G401.6 (cell line): ENCODE results near the gene APOL1.
"Not testable (repeated sequence)": the region's sequence is repeated elsewhere in the genome, so short reads cannot be mapped to it uniquely, and the experiment has no call there.

Source experiments
- FAIRE-seq: peaks from 2 replicates; lab custom pipeline; 2012; peaks lifted over from hg19 to GRCh38; lab: Jason Lieb, UNC

The APOL1 gene

DNA sequence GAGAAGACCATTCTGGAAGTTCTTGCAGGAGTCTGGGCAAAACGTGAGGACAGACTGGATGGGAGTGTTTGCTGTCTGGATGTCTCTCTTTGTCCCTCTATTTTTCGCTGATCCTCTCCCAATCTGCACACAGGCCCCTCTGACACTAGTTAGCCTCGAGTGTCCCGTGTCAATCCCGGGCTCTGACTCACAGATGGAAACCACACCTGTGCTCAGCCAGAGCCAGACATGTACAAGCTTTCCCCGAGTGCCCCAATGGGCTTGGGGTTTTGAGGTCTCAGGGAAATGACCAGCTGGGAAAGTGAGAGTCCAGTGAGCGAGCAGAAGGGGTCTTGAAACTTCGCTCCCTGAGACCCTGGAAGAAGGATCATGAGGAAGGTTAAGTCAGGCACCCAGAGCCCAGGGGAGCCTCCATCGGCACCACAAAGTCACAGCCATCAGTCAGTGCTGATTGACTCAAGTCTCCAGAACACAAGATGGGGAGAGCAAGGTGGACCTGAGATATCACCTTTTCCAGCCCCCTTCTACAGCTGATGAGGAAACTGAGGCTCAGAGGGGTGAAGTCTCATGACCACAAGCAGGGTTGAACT lies 27.5 kb upstream of the APOL1 start:
- FAIRE-seq: no peak

DNA sequence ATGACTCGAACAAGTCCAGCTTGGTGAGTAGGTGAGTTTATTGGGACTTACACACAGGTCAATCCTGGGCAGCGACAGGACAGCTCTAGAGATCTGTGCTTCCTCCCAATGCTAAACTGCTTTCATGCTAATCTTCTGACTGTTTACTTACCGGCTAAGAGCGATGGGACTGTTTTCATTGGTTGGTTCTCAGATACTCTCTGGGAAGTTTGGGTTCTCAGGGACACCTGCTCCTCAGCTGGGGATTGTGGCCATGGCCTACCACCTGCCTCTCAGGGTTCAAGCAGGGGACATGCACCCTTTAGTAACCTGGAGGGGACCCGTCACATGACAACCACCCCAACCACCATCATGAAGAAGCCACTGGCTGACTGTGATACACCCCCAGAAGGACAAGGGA lies 26.7 kb upstream of the APOL1 start:
- no peak for FAIRE-seq

DNA sequence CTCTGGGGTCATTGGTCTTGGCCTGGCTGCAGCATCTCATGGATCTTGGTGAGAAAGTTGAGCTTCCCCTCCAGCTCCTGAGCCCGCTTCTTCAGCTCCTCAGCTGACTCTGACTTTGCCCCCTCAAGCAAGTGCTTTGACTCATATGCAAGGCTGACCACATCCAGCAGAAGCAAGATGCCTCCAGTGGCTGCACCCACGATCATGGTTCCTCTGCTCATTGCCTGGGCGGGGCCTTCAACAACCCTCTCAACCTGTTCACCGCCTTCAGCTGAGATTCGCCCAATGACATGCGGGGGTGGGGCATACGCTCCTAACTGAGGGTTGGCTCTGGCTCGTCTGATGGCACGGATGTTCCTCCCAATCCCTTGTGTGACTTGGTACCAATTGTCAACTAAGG lies 25.5 kb upstream of the APOL1 start:
- FAIRE-seq: no peak

DNA sequence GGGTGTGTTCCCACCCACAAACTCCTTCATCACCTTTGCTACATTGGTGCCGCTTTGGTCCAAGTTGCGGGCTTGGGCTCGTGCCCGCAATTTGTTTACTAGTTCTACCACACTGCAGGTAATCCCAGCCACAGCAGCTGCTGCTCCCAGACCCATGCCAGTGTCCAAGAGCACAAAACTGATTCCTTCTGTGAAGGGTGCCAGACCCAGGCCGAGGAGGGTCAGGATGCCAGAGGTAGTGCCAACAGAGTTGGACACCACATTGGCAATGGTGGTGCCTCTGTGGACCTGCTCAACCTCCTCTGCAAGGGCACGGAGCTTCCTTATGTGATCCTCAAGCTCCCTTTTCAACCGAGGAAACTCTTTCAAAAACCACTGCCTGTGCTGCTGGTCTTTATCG lies 25.1 kb upstream of the APOL1 start:
- FAIRE-seq: no peak

DNA sequence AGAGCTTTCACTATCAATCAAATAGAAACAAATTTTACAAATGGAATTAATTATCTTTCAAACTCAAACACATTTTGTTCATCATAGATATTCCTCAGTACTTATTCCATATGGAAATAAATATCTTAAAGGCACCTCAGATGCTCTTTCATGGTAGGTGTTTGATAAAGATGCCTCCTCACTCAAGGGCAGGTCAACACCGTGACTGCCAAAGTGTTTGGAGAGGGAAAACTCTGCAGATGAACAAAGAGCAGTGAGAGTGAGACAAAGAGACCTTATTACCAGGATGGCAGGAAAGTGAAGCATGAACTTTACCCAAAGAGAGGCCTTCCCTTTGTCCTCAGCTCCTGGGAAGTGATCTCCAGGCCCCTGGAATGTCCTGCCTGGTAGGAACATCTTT lies 24.6 kb upstream of the APOL1 start:
- not testable (repeated sequence) for FAIRE-seq

DNA sequence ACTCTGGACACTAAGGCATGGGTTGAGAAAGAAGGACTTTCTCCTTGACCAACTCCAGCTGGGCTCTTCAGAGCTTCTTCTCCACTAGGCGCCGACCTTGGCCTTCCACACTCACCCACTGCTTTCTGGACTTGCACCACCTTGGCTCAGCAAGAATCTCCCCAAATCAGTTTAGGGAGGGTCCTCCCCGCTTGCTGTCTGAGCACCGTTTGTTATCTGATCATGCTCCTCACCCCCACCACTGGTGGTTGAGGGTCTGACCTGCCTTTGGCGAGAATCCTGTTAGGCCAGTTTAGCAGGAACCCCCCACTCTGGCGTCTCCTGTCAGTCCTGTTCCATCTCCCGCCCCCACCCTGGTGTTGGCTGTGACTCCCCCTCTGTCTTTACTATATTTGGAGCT lies 24.0 kb upstream of the APOL1 start:
- FAIRE-seq: no peak

DNA sequence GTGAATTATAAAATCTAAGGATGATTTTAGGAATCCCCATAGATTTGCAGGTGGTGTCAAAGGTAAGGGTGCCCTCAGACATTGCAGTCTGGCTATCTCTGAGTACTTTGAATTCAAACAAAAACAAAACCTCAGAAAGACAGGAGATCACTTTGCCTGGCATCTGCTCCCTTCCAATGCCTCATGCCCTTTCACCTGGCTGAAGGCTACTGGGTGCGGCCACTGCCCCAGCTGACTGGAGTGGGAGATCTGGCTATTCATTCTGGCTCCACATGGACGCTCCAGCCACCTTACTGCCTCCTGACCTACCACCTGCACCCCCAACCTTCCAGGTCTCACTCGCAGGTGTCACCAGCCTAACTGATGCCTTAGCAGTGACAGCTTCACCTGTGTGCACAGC lies 23.3 kb upstream of the APOL1 start:
- FAIRE-seq: not testable (repeated sequence)

DNA sequence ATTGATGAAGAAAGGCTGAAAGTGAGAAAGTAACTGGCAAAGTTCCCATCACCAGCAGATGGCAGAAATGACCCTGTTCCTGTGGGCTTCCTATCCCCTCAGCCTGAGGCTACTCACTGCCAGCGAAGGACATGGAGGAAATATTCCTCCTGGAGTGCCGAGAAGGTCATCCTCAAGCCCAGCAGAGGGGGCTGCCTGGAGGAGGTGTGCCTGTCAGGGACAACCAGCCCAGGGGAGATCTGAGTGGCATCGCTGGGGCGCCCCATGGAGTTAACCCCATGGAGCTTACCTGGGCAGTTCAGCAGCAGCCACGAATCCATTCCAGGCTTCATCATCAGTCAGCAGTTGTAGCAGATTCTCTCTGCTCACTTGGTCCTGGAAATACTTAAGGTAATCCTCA lies 21.9 kb upstream of the APOL1 start:
- not testable (repeated sequence) for FAIRE-seq

DNA sequence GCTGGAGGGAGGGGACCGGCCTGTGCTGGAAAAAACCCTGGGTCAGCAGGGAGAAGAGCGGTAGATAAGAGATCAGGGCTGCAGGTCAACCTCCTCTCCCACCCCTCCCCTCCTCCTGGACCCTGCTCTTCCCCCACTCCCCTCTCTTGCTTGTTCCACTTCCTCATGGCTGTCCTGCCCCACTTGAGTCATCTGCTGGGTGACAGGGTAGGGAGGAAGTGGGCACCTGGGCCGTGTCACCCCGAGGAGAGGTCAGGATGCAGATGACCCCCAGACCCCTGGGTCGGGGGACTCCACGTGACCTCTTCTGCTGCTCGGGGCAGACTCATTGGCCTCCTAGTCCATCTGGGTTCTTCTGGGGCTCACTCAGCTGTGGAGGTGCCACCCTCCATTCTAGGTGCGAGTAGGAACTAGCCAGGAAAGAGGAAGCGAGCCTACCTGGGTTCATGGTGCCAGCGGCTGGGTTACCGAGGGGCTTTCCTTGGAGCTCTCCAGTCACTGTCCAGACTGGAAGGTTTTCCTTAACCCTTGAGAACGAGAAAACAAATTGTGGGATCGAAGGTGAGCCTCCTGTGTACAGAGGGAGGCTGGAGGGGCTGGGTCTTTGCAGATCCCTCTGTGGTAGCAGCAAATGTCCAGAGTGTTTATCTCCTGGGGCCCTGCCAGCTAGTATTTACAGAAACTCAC lies 20.1 kb upstream of the APOL1 start:
- no peak for FAIRE-seq

DNA sequence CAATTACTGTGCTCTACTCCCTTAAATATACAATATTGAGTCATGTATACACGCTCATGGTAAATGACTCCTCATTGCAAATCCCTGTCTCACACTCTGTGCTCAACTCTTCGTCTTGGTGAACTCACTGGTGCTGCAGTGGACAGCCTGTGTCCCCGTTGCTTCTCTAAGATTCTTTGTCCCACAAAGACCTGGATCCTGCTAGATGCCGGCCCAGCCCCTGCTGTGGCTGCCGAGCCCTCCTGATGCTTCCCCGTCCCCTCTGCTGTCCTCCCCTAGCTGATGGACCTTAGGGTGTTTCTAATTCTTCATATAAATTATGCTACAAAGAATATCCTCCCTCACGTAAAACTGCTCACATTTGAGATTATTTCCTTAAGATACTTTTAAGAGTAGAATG lies 19.1 kb upstream of the APOL1 start:
- FAIRE-seq: no peak

DNA sequence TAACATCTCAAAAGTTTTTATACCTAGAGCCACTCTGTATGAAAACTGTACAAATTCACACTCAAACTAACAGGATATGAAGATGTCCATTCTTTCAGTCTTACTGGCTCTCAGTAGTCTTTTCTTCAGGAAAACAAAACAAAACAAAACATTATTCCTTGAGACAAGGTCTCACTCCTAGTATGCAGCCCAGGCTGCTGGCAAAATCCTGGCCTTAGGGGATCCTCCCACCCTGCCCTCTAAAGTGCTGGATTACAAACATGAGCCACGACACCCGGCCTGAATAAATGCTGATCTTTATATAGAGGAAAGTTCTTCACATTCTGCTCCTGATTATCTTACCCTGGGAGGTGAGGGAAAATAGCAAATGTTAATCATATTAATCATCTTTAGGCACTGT lies 18.7 kb upstream of the APOL1 start:
- no peak for FAIRE-seq

DNA sequence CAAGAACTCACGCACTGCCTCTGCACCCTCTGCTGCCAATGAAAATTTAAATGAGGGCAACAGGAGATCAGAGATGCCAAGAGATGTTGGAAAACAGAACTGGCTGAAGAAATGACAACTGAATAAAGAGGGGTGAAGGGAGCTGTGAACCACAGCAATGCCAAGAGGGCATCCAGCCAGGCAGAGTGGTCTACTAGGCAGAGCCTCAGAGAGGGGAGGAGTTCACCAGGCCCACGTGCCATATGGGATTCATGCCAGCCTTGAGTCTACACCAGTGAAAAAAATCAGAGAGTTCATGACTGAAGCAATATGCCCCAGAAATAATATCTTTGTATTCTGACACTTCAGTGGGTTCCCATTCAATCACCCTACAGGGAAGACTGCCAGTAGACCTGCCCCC lies 18.0 kb upstream of the APOL1 start:
- FAIRE-seq: no peak

DNA sequence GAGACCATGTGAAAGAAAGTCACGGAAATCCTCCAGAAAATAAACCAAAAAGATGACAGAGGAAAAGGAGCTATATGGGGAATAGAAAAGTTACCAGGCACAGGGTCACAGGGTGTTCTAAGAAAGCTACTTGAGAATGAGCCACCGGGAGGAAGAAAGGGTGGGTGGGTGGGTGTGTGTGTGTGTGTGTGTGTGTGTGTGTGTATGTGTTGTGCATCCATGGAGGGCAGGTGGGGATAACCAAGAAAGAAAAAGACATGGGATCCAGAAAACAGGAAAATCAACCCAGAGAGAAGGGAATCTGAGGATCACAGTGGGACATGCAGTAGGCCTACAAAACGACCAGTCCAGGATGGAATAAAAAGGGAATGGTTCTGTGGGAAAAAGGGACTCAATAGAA lies 17.3 kb upstream of the APOL1 start:
- FAIRE-seq: no peak

DNA sequence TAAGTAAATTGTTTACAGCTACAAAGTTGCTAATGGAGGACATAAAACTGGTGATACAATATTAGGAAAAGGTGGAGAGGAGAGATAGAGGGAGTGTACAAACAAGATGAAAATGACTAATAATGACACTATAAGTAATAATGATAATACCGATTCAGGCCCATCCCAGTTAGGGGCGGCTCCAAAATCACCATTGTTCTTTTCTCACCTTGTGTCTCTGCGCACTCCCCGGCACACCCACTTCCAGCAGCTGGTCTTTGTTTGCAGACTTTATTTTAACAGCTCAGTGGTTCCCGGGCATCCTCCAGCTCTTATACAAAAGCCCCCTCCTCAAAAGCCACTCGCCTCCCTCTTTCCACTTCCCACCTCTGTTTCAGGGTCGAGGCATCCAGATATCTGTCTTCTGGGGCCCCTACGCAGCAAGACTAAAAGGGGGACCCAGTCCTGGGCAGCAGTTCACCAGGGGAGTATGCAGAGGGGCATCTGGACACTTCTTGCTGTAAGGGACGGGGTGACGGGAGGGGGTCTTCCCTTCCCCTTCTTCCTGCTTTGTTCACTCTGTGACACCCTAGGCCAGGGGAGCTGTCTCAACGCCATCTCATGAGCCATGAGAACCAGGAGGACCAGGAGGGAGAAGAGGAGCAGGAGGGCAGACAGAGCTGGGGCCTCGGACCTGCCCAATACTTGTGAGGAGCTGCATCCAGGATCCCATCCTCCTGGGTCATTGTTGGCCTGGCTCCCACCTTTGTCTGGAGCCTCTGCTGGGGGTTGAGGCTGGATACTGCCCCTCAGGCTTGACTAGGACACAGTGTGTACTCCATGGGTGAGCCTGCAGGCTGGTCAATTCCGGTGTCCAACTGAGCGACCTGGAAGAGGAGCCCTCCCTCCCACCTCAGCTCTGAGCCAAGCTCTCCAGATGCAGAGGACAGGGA lies 16.3 kb upstream of the APOL1 start:
- FAIRE-seq: no peak

DNA sequence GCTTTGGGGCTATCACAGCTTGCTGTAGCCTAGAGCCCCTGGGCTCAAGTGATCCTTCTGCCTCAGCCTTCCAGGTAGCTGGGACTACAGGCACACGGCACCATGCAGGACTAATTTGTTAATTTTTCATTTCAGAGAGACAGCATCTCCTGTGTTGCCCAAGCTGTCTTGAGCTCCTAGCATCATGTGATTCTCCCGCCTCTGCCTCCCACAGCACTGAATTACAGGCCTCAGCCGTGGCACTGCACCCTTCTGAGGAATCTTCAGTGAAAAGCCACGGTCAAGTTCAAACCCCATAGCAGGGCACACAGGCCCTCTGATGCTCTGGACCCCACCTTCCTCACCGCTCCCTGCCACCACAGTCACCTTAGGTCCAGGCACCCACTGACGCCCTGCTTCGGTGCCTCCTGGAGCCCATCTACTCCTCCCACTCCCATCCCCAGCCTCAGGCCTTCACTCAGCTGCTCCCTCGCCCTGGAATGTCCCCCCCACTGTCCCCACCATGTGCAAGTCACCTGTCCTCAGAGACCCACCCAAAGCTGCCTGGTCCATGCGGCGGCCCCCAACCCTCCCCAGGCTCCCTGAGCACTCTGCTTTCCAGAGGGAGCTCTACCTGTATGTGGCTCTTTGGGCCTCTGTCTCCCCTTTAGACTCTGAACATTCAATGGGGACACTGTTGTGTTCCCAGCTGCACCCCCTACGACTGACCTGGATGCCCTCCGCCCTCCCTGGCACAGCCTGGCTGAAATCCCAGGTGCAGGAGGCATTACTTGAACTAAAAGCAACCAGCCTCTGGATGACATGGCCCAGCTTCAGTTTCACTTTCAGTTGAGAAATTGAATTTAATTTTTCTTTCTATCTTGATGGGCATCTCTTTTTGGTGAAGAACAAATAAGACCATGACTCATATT lies 15.2 kb upstream of the APOL1 start:
- no peak for FAIRE-seq

DNA sequence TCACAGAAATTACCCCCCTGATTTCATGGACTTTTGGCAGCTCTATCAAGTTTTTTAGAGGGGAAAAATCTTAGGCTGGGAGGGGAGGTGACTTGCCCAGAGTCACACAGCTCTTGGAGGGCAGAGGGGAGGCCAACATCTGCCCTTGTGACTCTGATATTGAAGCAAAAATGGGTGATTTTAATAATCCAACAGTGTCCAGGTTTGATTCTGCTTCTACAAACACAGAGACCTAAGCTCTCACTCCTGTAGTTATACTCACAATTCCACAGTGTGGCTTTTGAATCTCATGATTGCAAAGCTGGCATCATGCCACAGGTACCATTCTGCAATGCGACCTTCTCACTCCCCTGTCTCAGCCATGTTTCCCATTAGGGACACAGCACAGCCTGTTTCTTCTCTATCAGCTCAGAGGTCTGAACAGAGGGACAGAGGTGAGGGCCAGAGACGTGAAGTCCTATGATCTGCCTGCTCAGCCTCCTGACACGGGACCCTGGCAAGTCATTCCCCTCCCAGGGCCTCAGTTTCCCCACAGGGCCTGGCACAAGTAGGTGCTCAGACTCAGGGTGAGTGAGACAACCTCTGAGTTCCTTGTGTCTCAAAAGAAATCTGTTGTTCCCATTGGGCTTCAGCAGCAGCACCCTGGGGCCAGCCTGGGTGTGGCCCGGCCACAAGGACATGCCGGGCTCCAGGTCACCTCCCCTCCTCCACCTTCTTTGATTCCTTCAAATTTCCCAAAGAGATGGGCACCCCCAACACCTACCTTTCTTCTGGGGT lies 14.4 kb upstream of the APOL1 start:
- no peak for FAIRE-seq

DNA sequence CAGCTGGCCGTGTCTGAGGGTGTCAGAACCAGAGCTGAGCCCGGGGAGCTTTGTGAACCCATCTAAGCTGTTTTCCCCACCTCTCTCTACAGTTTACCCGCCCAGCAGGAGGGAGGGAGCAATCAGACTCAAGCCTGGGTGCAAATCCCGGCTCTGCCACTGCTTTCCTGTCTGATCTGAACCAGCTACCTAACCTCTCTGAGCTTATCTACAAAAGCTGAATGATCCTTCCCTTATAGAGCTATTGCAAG lies 13.9 kb upstream of the APOL1 start:
- no peak for FAIRE-seq

DNA sequence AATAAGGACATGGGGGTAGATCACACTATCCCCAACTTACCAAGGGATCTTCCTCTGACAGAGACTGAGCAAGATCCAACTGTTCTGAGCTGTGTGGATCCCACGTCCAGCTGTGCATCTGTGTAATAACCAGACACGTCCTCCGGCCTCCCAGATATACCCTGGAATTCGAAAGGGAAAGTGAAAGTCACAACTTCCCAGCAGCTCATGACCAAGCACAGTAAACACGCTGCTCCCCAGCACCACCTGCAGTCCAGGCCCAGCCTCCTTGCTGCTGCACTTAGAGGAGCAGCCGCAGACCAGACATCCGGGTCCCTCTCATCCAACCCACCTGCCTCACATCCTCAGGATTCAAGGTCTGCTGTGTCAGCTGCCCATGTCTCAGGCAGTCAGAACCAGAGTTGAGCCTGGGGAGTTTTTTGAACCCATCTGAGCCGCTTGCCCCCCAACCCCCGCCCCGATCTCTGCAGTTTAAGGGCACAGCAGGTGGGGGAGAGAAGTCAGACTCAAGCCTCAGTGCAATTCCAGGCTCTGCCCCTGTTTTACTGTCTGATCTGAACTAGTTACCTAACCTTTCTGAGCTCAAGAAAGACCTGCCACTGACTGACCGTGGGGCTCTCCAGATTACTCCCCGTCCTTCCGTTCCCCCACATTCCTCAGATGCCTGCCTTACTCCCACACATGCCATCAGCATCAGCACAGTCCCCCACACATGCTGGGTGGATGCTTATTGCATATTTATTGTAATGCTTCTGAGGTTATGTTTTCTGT lies 13.3 kb upstream of the APOL1 start, which contains the start of gene APOL2:
Gene APOL2, minus strand, starts transcription at position 127 of the 771 bp plus-strand sequence. CDS start 6,365 bp downstream, outside the sequence.
- FAIRE-seq: peak; percentile 96

DNA sequence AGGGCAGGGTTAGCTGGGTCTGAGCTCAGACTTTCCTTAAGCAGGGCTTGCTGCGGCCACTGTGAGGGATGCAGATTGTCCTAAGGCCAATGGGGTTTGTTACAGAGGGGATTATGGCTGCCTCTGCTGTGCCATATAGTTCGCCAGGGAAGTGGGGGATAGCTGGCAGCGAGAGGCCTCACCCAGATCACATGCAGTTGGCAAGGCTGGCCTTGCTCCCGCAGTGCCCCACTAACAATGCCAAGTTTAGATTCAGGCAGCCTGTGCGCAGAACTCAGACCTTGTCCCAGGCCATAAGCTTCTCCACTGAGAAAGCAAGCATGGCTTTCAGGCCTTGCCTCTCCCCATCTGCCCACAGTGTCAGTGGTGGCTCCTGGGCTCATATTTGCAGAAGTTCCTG lies 8.9 kb upstream of the APOL1 start:
- no peak for FAIRE-seq

DNA sequence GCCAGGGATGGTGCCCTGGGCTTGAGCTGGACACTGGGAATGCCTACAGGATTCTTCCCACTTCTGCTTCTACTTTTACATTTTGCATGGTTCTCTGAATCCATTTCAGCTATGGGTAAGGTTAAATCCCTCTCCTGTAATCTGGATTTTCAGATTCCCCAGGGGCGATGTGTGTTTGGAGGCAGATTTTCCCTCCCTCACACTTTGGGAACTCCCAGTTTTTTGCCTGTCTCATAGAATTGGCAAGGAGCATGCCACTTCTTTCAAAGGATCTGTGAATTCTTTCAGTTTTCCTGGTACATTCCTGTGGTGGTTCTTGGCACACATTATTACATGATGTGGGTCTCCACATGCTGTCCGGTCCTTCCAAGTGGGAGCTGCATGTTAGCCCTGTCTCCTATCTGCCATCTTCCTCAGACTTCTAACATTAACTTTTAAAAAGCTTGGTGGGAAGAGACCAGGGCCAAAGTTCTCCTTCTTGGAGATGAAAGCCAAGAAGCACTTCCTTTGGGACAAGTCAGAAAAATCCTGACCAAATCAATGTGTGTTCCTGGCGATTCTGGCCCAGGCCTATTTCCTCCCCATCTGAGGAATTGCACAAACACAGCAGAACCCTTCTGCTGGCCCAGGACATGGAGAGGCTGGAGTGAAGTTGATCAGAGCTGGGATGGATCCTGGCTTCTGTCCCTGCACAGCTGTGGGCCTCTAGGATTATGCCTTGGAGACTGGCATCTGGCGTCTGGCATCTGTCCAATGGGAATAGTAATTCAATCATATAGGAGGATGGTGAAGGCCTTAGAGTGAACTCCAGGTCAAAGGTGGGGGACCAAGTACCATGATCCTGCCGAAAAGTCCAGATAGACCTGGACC lies 8.2 kb upstream of the APOL1 start:
- no peak for FAIRE-seq
